IPS-15b (cell line): ENCODE results near the gene RETSAT.
"Not testable (repeated sequence)": the region's sequence is repeated elsewhere in the genome, so short reads cannot be mapped to it uniquely, and the experiment has no call there.

Experiments
- H3K27me3 ChIP-seq: one replicate; pipeline ENCODE4 v1.6.1; 2013; ENCODE audit warnings: low read length; ENCODE audit not compliant: control insufficient read depth, insufficient read depth
- H3K36me3 ChIP-seq: one replicate; pipeline ENCODE4 v1.6.1; 2013; ENCODE audit warnings: low read length; ENCODE audit not compliant: control insufficient read depth, insufficient read depth
- H3K4me1 ChIP-seq: one replicate; pipeline ENCODE4 v1.6.1; 2013; ENCODE audit warnings: mild to moderate bottlenecking, low read length; ENCODE audit not compliant: control insufficient read depth, insufficient read depth
- H3K4me3 ChIP-seq: one replicate; pipeline ENCODE4 v1.5.1; 2013; ENCODE audit warnings: low read depth, low read length
- H3K9ac ChIP-seq: one replicate; pipeline ENCODE4 v1.6.1; 2013; ENCODE audit warnings: low read depth, mild to moderate bottlenecking, low read length
- H3K9me3 ChIP-seq: one replicate; pipeline ENCODE4 v1.6.1; 2013; ENCODE audit warnings: mild to moderate bottlenecking, low read length; ENCODE audit not compliant: control insufficient read depth, insufficient read depth

Gene RETSAT

DNA sequence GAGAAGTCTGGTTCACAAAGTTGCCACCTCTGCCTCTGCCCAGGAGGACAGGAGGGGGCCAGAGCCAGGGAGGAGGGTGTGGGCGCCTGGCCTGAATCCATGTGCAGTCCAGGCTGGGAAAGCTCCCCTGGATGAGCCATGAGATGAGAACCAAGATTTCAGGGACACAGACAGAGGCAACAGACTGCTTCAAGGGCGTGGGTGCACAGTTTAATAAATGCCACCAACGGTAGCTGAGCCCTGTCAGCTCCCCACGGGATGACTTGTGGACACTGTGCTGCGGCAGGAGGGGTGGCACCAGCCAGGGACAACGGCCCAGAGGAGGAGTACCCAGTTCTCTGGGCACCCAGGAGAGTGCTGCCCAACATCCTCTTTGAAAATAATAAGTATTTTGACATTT lies 40.6 kb upstream of the RETSAT start:
- no peaks in the 10 kb centered on the region for H3K27me3 ChIP-seq
- no peaks in the 10 kb centered on the region for H3K9me3 ChIP-seq
- H3K9ac ChIP-seq, result peak overlapping the region; percentile 47
- no peaks in the 10 kb centered on the region for H3K4me1 ChIP-seq
- H3K36me3 ChIP-seq, result peaks cover 41% of the 10 kb centered on the region
- H3K4me3 ChIP-seq, result no peak overlapping the region

DNA sequence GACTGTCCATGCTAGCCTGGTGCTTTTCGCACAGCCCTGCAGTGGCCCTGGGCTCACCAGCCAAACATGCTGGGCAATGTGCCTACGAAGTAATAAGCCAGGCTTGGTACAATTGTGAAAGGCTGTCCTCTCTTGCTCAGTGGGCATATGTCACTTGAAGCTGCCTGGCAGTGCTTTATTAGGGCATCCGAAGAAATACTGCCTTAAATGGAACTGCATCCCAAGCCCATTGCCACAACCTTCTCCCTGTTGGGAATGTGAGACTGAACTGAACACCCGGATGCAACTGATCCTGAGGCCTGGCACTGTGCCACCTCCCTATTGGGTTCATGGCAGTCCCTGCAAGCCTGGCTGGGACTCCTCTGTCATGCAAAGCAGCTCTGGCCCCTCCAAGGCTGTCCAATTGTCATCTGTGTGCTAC lies 39.9 kb upstream of the RETSAT start:
- Histone ChIP-seq H3K9ac (no peak overlapping the region), H3K9me3 (no peaks in the 10 kb centered on the region), H3K27me3 (no peaks in the 10 kb centered on the region), H3K36me3 (peaks cover 38% of the 10 kb centered on the region), H3K4me3 (no peak overlapping the region), H3K4me1 (no peaks in the 10 kb centered on the region)

DNA sequence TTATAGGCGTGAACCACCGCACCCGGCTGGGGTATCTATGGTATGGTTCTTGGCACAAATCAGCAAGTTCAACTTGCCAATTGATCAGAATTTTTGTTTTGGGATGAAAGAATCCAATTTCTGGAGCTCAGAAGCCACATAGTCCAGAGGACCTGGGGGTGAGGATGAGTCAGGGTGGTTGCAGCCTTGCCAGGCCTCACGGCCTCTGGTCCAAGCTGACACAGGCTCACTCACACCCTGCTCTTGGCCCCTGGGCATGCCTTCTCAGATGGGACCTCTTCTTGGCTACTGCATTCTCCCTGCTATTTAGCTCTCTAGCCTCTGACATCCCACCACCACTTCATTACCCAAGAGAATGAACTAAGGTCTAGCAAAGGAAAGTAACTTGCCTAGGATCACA lies 39.5 kb upstream of the RETSAT start:
- Histone ChIP-seq H3K9me3 (no peaks in the 10 kb centered on the region), H3K4me1 (no peaks in the 10 kb centered on the region), H3K36me3 (peaks cover 35% of the 10 kb centered on the region), H3K9ac (no peak overlapping the region), H3K27me3 (no peaks in the 10 kb centered on the region), H3K4me3 (no peak overlapping the region)

DNA sequence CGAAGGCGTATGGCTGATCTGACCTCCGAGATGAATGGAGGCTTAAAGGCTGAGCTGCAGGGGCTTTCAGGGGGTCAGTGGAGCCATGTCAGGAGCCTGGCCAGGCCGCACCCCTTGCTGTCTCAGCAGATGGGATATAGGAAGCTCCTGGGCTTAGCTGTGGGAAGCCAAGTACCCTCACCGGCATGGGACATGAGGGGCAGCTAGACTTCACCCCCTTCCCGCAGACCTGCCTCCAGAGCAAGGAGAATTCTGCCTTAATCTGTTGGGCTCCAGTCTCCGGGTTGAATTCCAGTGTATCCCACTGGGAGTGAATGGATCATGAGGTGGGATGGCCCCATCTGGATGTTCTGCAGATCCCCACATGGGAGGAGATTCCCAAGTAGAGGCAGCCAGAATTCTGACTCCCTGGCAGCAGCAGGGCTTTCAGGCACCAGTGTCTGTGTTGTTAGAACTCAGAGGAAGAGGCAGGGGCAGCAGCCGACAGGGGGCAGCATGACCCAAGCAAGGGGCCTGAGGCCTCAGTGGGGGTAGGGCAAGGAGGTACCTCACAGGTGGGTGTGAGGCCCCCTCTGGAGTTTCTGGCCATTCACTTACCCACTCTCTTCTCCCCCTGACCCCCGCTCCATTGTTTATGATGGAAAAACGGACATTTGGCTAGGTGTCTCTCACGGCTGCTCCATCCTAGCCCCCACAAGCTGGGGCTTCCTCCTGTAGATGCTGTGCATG lies 36.8 kb upstream of the RETSAT start:
- no peak overlapping the region for H3K4me3 ChIP-seq
- H3K9ac ChIP-seq, result no peak overlapping the region
- no peaks in the 10 kb centered on the region for H3K9me3 ChIP-seq
- H3K36me3 ChIP-seq, result peaks cover 22% of the 10 kb centered on the region
- H3K4me1 ChIP-seq, result no peaks in the 10 kb centered on the region
- H3K27me3 ChIP-seq, result no peaks in the 10 kb centered on the region

DNA sequence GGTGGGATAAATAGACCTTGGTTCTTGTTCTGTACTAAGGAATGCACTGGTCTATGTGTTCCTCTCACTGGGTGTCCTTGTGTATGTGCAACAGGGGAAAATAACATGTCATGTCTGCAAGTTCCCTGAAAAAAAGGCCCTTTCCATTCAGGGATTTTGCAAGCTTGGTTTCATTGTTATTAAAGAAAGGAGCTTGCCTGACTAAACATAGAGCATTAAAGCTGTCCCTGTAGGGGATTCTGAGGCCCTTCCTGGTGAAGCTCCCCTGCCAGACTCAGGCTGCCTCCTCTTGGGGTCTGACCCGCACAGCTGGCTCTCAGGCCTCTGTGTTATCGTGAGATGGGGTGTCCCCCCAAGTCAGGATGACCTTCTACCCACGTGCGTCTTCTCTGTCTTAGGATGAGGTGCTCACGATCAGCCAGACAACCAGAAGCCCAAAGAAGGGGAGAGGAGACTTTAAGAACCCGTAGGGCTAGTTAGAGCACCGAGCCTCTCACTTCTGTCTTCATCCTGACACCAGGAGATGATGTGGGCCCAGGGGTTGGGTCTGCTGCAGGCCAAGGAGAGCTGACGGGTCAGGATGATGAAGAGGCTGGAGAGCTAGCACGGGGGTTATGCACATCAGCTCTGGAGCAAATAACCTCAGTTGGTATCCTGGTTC lies 34.7 kb upstream of the RETSAT start:
- Histone ChIP-seq H3K9me3 (no peaks in the 10 kb centered on the region), H3K4me3 (no peak overlapping the region), H3K27me3 (no peaks in the 10 kb centered on the region), H3K4me1 (no peaks in the 10 kb centered on the region), H3K36me3 (peaks cover 10% of the 10 kb centered on the region), H3K9ac (no peak overlapping the region)

DNA sequence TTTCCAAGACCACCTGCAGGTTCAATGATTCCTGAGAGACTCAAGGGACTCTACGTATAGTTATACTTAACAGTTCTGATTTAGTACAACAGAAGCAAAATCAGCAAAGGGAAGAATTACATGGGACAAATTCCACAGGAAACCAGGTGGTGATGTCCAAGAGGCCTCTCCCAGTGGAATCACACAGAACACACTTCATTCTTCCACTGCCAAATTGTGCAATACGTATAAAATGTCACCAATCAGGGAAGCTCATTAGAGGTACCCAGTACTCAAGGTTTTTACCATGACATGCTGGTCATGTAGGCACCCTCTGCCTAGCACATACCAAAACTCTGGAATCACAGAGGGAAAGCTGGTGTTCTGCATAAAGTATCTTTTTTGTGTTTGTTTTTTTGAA lies 33.4 kb upstream of the RETSAT start:
- Histone ChIP-seq H3K9me3 (no peaks in the 10 kb centered on the region), H3K9ac (no peak overlapping the region), H3K27me3 (no peaks in the 10 kb centered on the region), H3K36me3 (peaks cover 10% of the 10 kb centered on the region), H3K4me1 (no peaks in the 10 kb centered on the region), H3K4me3 (no peak overlapping the region)

DNA sequence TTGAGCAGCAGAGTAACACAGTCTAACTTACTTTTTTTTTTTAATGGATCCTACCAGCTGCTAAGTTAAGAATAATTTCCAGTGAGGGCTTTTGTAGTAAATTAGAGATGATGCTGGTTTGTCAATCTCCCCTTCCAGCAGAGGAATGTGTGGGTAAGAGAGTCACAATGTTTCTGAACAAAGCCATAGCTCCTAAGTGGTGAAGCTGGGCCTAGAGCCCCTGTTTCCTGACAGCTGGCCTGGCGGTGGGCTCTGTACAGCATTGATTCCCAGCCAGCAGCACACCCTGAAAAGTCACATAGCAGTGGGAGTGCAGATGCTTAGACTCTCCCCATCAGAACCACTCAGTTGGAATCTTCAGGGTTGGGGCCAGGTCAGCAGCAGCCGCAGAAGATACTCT lies 31.4 kb upstream of the RETSAT start:
- no peaks in the 10 kb centered on the region for H3K27me3 ChIP-seq
- no peak overlapping the region for H3K9ac ChIP-seq
- no peak overlapping the region for H3K4me3 ChIP-seq
- peaks cover 8% of the 10 kb centered on the region for H3K36me3 ChIP-seq
- no peaks in the 10 kb centered on the region for H3K4me1 ChIP-seq
- H3K9me3 ChIP-seq, result no peaks in the 10 kb centered on the region

DNA sequence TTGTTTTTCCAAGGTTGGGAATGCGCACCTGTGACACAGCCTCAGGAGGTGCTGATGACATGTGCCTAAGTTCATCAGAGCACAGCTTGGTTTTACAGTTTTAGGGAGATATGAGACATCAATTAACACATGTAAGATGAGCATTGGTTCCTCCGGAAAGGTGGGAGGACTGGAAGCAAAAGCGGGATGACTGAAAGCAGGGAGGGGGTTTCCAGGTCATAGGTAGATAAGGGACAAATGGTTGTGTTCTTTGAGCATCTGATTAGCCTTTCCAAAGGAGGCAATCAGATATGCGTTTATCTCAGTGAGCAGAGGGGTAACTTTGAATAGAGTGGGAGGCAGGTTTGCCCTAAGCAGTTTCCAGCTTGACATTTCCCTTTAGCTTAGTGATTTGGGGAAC lies 29.5 kb upstream of the RETSAT start:
- Histone ChIP-seq H3K9ac (no peak overlapping the region), H3K36me3 (no peaks in the 10 kb centered on the region), H3K4me1 (no peaks in the 10 kb centered on the region), H3K9me3 (no peaks in the 10 kb centered on the region), H3K4me3 (no peak overlapping the region), H3K27me3 (no peaks in the 10 kb centered on the region)

DNA sequence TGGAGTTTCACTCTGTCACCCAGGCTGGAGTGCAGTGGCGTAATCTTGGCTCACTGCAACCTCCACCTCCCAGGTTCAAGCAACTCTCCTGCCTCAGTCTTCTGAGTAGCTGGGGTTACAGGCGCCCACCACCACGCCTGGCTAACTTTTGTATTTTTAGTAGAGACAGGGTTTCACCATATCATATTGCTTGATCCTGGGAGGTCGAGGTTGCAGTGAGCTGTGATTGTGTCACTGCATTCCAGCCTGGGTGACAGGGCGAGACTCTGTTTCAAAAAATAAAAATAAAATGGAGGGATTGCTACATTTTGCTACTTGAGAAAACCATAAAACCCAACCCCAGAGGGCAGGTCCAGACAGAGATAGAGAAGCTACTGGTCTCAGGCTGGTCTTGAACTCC lies 28.8 kb upstream of the RETSAT start:
- not testable (repeated sequence) for H3K4me1 ChIP-seq, H3K9ac ChIP-seq, H3K27me3 ChIP-seq, H3K4me3 ChIP-seq, H3K36me3 ChIP-seq, H3K9me3 ChIP-seq

DNA sequence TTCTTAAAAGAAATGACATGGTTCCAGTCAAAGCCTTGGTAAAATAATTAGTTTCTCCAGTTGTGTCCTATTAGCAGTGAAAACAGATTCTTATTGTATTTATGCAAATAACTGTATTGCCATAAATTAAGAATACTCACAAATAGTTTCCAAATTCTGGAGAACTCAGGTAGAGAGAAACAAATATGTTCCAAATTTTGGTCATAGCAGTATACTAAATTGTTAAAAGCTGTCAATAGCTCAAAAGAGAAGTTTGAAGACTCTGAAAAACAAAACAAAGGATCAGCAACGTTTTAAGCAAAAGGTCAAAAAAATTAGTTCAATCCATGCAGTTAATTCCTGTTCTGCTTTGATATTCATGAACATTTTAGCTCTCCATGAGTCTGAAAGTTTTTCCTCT lies 25.7 kb upstream of the RETSAT start:
- Histone ChIP-seq H3K9ac (no peak overlapping the region), H3K4me1 (no peaks in the 10 kb centered on the region), H3K4me3 (no peak overlapping the region), H3K36me3 (no peaks in the 10 kb centered on the region), H3K27me3 (no peaks in the 10 kb centered on the region), H3K9me3 (no peaks in the 10 kb centered on the region)

DNA sequence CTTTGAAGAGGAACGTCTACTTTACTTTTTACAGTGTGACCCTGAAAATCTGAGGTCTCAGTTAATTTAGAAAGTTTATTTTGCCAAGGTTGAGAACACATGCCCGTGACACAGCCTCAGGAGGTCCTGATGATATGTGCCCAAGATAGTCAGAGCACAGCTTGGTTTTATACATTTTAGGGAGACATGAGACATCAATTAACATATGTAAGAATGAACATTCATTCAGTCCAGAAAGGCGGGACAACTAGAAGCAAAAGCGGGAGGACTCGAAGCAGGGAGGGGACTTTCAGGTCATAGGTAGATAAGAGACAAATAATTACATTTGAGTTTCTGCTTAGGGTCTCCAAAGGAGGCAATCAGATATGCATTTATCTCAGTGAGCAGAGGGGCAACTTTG lies 23.9 kb upstream of the RETSAT start:
- no peaks in the 10 kb centered on the region for H3K9me3 ChIP-seq
- no peak overlapping the region for H3K9ac ChIP-seq
- H3K27me3 ChIP-seq, result no peaks in the 10 kb centered on the region
- H3K4me1 ChIP-seq, result no peaks in the 10 kb centered on the region
- H3K4me3 ChIP-seq, result no peak overlapping the region
- no peaks in the 10 kb centered on the region for H3K36me3 ChIP-seq

DNA sequence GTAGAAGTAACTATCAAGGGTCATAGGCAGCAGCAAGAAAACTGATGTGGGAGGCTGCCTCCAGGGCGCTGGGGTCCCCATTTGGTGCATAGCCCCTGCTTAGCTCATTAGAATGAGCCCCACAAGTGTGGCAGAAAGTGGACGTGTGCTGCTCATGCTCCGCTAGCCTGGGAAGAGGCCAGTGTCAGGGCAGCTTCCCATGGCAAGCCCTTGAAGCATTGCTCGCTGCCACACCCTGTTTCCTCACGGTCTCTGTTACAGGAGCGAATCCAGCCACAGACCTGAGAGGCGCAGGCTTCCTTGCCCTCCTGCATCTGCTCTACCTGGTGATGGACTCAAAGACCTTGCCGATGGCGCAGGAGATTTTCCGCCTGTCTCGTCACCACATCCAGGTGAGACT lies 22.8 kb upstream of the RETSAT start:
- H3K9me3 ChIP-seq, result no peaks in the 10 kb centered on the region
- H3K27me3 ChIP-seq, result no peaks in the 10 kb centered on the region
- H3K9ac ChIP-seq, result no peak overlapping the region
- no peak overlapping the region for H3K4me3 ChIP-seq
- no peaks in the 10 kb centered on the region for H3K4me1 ChIP-seq
- no peaks in the 10 kb centered on the region for H3K36me3 ChIP-seq
